NCI-H2081 treated with DMSO at 0.1 percent for 48 hours (cell line): ENCODE results near the gene PATJ.
"Not testable (repeated sequence)": the region's sequence is repeated elsewhere in the genome, so short reads cannot be mapped to it uniquely, and the experiment has no call there.

Experiments
- DNase-seq: peaks from one replicate; lab custom pipeline; 2025; lab: John Stamatoyannopoulos, UW

Gene PATJ

DNA sequence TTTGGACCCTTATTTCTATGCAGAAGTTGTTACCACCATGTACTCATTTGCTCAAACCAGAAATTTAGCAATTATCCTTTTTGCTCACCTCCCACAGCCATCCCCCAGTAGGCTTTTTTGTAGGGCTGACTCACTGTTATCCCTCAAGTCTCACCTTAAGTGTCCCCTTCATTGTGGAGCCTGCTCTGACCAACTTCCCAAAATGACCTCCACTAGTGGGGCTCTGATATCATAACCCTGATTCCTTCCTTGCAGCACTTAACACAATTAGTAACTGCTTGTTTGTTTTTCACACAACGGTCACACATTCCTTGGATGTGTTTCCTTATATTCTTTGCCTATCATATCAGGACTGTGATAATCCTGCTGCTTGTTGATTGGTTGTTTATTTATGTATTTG, 76.7 kb downstream of the PATJ start:
- no peak for DNase-seq

DNA sequence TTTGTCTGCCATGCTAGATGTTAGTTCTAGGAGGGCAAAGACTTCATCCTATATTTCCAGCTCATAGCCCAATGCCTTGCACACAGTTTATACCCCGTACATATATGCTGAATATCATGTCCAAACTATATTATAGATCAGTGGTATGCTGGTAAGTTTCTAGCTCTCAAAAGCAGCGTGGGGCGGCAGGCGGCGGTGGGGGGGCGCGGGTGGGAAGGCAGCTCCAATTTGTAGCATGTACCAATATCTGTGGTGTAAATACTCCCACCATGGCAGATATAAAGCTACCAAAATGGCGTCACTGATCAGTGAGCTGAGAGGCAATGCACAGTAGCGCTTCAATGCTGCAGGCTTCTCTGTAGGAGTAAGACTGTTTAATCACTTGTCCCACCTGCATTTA, 77.1 kb downstream of the PATJ start:
- no peak for DNase-seq

DNA sequence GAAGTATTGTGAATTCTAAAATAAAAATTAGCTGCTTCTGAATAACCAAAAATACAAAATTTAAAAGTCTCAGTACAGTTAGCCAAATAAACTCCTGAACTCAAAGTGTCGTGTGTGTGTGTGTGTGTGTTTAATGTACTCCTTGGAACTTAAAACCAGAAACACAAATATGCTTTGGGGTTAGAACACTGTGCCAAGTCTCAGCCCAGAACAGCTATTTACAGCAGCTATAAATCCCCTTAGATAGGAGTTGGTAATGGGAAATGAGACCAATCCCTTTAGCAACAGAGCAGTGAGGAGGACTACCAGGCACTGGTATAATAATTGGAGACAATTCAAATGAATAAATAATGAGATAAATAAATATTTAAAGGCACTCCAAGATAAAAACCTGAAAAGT, 83.1 kb downstream of the PATJ start:
- no peak for DNase-seq

DNA sequence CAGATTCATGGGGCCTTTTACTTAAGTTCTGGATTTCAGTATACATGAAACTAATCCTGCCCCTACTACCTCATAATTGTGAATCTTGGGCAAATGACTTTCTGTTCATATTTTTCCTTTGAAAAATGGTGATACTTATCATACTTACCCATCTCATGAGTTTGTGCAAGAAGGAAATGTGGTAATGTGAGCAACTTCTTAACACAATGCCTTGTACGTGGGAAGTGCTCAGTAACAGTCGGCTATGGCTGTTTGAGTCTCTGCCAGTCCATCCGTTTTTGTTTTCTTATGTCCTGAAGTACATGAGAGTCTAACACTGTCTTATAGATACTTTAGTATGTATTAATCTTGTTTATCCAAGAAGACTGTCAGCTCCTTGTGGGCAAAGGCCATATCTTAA, 86.5 kb downstream of the PATJ start:
- no peak for DNase-seq

DNA sequence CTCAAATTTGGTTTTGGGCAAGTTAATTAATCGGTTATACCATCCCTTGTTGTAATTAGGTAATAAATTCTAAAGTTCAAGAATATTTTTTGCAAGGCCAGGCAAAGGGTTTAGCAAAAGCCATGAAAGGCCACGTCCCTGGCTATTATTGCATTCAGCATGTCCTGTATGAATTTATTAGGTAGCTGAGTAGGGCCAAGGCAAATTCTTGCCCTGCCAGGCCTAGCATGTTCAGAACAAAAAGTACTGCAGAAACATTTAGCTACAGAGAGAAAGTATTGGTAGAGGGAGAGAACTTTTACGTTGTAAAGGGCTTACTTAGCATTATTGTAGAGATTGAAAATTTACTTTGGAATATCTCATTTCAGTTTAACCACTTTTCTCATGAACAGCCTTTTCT, 94.4 kb downstream of the PATJ start:
- no peak for DNase-seq

DNA sequence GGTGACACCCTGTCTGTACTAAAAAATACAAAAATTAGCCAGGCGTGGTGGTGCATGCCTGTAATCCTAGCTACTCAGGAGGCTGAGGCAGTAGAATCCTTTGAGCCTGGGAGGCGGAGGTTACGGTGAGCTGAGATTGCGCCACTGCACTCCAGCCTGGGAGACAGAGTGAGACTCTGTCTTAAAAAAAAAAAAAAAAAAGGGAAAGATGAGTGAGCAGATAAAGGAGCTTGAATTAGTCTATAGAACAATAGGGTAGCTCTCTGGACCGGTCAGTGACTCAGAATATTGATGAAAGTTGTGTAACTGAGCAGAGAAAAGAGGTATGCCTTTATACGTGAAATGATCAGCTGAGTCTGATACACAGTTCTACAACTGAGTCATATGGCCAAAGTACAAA, 95.3 kb downstream of the PATJ start:
- DNase-seq, result not testable (repeated sequence)

DNA sequence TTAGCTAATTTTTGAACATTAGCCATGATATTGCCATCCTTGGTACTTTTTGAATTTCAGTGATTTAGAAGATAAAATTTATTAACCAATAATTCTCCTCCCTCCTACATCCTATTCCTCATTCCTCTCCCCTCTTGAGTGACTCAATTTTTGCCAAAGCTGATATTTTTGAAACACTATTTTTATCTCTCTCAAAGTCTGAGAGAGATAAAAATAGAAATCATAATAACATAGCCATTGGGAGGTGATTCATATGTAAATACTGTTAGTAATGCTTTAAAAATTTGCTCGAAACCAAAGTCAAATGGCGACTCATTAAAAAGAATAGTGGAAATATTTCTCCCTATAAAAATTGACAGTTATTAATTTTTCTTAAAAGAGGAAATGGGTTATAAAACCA, 97.4 kb downstream of the PATJ start:
- DNase-seq, result no peak

DNA sequence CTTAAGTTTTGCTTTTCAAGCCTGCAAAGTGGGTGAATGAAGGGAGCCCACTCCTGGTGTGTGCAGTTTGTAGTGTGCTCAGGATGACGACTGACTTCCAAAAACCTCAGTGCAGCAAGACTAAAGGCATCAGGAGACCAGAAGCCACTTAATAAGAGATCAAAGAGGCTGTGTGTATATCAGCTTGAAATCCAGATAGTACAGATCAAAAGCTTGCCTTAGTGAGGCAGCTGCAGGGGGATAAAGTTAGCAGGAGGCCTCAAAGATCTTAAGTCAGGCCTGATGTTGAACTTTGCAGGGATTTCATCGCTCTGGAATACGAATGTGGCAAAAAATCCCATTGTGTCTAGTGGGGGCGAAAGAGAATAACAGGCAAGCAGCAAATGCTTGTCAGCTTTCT, 99.8 kb downstream of the PATJ start:
- no peak for DNase-seq

DNA sequence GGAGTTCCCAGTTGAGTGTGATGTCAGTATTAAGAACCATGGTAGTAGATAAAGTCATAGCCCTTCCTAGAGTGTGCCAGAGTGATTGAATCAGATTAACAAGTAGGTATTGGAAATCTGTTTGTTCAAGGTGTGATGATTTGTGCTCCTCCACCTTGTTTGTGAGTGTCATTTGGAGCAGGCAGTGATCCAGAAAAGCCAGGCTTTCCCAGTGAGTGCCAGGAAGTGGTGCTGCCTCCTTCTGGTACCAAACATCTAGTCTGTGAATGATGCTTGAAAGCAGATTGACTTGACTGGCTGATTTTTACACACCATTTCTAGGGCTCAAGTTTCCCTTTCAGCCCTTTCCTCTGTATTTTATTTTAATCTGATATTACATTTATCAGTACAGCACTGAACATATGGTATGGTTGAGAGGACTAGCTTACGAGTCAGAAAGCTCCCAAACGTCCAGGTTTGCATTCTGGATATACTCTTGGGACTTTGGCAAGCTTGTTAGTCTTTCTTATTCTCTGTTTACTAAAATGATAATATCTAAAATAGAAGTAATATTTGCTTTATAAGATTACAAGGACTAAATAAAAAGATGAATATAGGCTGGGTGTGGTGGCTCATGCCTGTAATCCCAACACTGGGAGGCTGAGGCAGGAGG, 100.7 kb downstream of the PATJ start:
- DNase-seq, result no peak

DNA sequence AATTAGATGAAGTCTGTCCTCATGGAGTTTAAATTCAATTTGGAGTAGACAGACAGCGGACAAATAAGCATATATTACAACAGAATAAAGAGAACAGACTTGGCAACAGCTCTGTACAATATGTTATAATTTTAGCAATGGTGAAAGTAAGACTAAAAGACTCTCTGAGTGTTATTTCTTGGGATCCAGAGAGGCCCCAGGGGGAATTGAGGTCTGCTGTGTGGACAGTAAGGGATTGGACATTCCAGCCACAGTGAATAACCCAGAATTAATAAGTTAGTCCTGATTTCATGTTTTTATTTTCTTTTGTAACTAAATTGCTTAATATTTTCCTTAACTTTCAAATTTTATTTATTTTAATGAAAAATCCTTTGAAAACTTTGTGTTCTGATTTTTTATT, 101.7 kb downstream of the PATJ start:
- no peak for DNase-seq

DNA sequence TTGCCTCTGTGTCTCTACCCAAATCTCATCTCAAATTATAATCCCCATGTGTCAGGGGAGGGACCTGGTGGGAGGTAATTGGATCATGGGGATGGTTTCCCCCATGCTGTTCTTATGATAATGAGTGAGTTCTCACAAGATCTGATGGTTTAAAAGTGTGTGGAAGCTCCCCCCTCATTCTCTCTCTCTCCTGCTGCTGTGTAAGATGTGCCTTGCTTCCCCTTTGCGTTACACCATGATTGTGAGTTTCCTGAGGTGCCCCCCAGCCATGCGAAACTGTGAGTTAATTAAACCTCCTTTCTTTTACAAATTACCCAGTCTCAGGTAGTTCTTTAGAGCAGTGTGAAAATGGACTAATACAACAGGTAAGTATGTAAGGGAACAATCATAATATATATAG, 102.4 kb downstream of the PATJ start:
- DNase-seq, result not testable (repeated sequence)

DNA sequence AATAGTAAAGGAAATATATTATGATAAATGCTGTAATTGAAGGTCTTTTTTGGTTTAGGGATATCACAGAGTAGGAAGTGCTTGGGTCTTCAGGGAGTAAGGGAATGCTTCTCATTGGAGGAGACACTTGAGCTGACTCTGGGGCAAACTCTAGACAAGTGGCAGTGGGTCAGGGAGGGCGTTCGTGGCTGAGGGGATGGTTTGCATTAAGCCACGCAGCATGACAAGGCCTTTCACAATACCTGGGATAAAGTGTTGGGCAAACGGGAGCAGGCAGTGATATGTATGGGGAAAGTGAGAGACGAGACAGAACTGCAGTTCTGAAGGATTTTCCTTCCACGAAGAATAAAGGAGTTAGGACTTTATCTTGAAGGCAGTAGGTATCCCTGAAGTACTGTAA, 109.0 kb downstream of the PATJ start:
- no peak for DNase-seq

DNA sequence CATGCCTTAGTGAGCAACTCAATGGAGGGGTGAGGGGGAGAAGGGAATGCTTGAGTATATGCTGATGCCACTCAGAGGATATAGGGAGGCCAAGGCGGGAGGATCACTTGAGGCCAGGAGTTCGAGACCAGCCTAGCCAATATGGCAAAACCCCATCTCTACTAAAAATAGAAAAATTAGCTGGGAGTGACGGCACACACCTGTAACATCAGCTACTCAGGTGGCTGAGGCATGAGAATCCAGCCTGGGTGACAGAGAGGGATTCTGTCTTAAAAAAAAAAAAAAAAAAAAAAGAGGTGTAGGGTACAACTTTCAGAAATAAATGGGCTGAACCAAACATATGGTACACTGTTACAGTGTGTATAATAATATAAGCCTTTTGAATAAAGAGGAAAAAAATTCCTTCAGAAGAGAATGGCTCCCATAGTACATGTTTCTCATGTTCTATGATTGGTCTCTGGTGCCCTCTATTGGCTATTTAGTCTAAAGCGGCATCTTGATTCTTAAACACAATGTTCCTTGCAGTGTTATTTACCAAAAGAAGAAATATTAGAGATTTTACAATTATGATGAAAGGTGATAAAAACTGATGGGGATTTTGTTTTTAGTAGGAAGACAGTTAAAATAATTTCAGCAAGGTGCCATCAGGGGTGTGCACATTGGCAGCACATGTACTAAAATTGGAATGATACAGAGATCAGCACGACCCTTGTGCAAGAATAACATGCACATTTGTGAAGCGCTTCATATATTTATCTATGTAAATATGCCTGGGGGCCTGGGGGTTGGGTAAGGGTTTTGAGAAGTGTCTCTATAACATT, 109.8 kb downstream of the PATJ start:
- DNase-seq, result no peak

DNA sequence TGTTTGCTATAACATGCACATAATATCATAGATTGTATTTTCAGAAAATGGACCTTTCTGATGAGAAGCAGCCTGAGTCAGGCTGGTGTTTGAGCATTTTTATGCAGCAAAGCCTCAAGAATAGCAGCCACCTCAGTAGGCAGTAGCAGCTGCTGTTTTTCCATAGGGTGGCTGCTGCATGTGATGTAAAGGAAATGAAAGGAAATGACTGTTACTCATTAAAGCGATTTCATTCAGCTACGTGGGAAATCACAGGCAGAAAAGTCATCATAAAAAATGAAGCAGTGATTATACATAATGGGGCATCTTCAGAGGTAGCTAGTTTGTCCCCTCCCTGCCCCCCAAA, 110.4 kb downstream of the PATJ start:
- DNase-seq, result no peak

DNA sequence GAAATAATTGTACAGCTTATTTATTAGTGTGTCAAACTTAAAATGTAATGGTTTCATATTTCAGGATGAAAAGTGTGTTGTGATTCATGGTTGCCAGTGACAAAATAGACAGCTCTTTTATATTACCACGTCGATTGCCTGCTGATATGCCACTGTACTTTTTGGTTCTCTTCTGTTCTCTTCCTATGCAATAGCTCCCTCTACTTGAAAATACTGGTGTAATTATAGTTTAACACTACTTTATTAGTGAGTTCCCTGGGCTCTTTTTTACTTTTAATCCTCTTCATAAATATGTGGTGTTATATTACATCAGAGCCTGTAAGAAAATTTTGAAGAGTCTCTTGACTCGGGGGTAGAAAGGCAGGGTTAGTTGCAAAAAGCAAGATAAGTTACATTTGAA, 111.3 kb downstream of the PATJ start:
- DNase-seq, result no peak

DNA sequence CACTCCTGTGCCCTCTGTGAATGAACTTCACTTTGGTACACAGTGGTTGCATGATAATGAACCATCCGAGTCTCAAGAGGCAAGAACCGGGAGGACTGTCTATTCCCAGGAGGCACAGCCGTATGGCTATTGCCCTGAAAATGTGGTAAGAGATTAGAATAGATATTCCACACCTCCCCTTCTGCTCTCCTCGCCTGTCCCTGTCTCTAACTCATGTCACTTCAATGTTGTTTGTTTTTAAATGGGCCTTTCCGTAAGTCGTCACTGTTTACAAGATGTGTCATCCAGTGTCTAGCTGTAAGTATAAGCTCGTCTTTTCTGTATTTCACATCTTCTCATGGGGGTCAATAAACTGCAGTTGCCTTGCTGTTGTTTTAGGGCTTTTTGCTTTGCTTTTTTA, 122.2 kb downstream of the PATJ start:
- DNase-seq, result no peak

DNA sequence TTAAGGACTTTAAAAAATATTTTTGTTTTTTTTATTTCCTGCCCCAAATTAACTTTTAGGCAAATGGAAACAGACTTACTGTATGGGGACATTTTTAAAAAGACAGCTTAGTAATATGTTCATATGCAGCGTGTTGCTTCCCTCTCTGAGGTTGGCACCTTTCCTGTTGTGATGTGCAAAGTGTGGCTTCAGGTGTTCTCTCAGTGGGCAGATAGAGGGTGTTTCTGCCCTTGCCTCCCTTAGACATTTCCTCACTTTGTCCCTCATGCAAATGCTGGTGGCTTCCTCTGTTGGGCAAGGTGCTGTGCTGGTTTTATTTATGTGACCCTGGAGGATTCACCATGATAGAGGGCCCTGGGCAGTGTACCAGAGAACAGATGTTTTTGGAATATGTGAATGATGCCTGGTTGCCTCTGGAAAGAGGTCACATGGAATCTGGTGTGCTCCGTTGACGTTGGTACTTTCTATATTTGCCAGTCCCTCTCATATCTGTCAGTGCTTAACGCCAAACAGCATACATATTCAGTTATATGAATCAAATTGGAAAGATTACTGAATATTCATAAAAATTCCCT, 123.5 kb downstream of the PATJ start:
- no peak for DNase-seq

DNA sequence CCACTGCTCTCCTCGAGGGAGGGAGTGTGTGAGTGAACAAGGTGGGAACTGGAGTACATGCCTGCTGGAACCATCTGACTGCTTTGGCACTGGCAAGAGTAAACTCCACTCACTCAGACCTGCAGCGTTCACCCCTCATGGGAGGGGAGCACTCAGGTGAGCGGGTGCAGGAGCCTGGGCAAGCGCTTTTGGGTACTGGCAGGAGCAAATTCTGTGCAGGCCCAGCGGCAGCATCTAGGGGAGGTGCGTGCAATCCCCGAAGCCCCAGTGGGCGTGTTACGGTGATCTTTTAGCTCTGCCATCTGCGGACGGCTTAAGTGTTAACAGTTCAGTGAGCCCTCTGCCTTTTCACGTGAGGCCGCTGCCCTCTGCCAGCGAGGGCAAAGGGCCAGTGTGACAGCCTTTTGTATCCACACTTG, 127.4 kb downstream of the PATJ start:
- DNase-seq, result no peak

DNA sequence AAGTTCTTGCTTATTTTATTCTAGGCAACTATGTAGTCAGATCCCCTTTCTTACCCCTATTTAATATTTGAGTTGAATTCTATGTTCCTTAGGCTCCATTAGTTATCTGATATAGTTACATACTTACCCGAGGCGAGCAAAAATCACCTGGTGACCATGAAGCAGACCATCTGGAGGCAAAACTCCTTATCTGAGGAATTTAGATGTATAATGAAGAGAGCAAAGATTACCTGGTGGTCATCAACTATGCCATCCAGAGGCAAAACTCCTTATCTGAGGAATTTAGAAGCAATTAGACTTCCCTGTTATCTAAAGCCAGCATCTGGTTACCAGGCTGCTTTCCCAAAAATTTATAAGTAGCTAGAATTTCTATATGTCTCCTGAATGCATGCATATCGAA, 129.9 kb downstream of the PATJ start:
- DNase-seq, result no peak

DNA sequence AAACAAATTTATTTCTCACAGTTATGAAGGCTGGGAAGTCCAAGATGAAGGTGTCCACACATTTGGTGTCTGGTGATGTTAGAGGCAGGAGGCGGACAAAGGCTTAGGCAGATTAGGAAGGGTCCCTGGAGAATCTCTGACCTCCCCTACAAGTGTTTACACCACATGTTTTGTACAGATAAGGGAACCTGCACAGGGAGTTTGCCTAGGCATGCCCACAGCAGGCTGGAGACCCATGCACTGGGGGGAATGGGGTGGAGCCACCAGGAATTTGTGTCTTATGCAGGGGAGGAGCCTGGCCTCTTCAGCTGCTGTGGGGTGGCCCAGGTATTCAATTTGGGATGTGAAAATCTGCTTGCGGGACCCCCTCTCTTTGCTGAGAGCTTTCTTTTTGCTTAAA, 131.3 kb downstream of the PATJ start:
- no peak for DNase-seq

DNA sequence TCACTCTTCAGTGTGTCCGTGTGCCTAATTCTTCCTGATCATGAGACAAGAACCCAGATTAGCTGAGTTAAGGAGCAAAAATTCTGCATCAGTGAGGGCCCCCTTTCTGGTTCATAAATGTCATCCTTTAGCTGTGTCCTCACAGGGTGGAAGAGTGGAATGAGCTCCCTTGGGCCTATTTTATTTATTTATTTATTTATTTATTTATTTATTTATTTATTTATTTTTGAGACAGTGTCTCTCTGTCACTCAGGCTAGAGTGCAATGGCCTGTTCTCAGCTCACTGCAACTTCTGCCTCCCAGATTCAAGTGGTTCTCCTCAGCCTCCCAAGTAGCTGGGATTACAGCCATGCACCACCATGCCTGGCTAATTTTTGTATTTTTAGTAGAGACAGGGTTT, 131.7 kb downstream of the PATJ start:
- DNase-seq, result no peak

DNA sequence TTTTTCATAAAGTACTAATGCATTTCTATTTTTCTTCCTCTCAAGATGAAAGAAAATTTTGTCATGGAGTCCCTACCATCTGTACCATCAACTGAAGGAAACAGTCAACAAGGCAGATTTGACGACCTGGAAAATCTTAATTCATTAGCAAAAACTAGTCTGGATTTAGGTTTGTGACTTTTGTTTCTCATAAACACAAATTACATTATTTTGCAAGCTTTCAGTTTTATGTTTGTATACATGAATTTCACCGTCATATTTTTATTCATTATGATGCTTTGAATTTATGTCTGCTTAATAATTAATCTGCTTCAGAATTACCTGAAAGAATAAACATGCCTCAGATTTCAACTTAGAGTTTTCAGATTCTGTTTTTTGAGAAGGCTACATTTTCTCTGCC, 132.9 kb downstream of the PATJ start:
- DNase-seq, result no peak

DNA sequence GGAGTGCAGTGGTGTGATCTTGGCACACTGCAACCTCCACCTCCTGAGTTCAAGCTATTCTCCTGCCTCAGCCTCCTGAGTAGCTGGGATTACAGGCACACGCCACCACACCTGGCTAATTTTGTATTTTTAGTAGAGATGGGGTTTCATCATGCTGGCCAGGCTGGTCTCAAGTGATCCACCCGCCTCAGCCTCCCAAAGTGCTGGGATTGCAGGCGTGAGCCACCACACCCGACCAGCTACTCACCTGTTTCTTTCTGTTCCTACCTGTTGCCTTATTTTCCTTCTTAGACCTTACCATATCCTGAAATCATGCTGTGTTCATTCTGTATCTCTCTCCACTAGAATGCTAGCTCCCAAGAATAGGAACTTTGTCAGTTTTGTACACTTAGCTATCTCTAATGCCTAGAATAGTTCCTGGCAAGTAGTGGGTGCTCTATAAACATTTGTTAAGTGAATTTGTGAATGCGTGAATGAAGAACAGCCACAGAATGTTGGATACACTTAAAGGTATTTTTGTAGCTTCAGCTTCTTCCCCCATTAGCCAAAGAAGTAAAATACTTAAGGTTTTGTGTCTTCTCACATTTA, 137.7 kb downstream of the PATJ start:
- DNase-seq, result not testable (repeated sequence)
